Astrocyte (in vitro differentiated cells and primary cell): ENCODE results near the gene SPO11. TPM values are rescaled to one million over a fixed set of nuclear protein-coding genes. Genes with fewer than 3 reads are reported as not detected.

Source experiments
- DNase-seq: peaks from one replicate; pipeline ENCODE4 v3.0.0-alpha.2; 2010; ENCODE audit warnings: low read depth
- FAIRE-seq: peaks from 2 replicates; lab custom pipeline; 2011; peaks lifted over from hg19 to GRCh38; lab: Jason Lieb, UNC
- H2AFZ ChIP-seq: 2 replicates; pipeline ENCODE4 v1.6.0; 2012; ENCODE audit warnings: low read depth, low read length, inconsistent platforms
- H3K27ac ChIP-seq: 2 replicates; pipeline ENCODE4 v1.5.1; 2011; ENCODE audit warnings: low read depth, low read length, inconsistent platforms
- H3K27me3 ChIP-seq: 2 replicates; pipeline ENCODE4 v1.6.0; 2011; ENCODE audit warnings: low read length, inconsistent platforms; ENCODE audit not compliant: insufficient read depth
- H3K36me3 ChIP-seq: 2 replicates; pipeline ENCODE4 v1.5.1; 2011; ENCODE audit warnings: low read length, inconsistent platforms; ENCODE audit not compliant: insufficient read depth
- H3K4me1 ChIP-seq: 2 replicates; pipeline ENCODE4 v1.5.1; 2011; ENCODE audit warnings: low read length, inconsistent platforms; ENCODE audit not compliant: insufficient read depth
- H3K4me2 ChIP-seq: 2 replicates; pipeline ENCODE4 v1.6.0; 2012; ENCODE audit warnings: low read length, inconsistent platforms
- H3K4me3 ChIP-seq: 2 replicates; pipeline ENCODE4 v1.5.1; 2011; ENCODE audit warnings: low read depth, mild to moderate bottlenecking, low read length, inconsistent platforms; ENCODE audit not compliant: insufficient read depth
- H3K79me2 ChIP-seq: 2 replicates; pipeline ENCODE4 v1.6.0; 2012; ENCODE audit warnings: mild to moderate bottlenecking, low read length, inconsistent platforms; ENCODE audit not compliant: insufficient read depth
- H3K9ac ChIP-seq: 2 replicates; pipeline ENCODE4 v1.6.0; 2012; ENCODE audit warnings: mild to moderate bottlenecking, low read length, inconsistent platforms
- H3K9me3 ChIP-seq: 2 replicates; pipeline ENCODE4 v1.5.1; 2012; ENCODE audit warnings: low read depth, mild to moderate bottlenecking, low read length, inconsistent platforms; ENCODE audit not compliant: insufficient read depth
- H4K20me1 ChIP-seq: 2 replicates; pipeline ENCODE4 v1.6.0; 2012; ENCODE audit warnings: low read length, inconsistent platforms; ENCODE audit not compliant: insufficient read depth
- H3K27ac Mint-ChIP-seq: one replicate; pipeline ENCODE4 v1.8.0; 2021; ENCODE audit warnings: mild to moderate bottlenecking, mixed read lengths; ENCODE audit not compliant: unreplicated experiment
- H3K27me3 Mint-ChIP-seq: one replicate; pipeline ENCODE4 v1.8.0; 2021; ENCODE audit warnings: low read depth, mixed read lengths; ENCODE audit not compliant: unreplicated experiment
- H3K36me3 Mint-ChIP-seq: one replicate; pipeline ENCODE4 v1.8.0; 2021; ENCODE audit warnings: low read depth, mixed read lengths; ENCODE audit not compliant: unreplicated experiment
- H3K4me1 Mint-ChIP-seq: one replicate; pipeline ENCODE4 v1.8.0; 2021; ENCODE audit warnings: low read depth, mixed read lengths; ENCODE audit not compliant: unreplicated experiment
- H3K4me3 Mint-ChIP-seq: one replicate; pipeline ENCODE4 v1.8.0; 2021; ENCODE audit warnings: mild to moderate bottlenecking, moderate library complexity, mixed read lengths; ENCODE audit not compliant: unreplicated experiment
- H3K9me3 Mint-ChIP-seq: one replicate; pipeline ENCODE4 v1.8.0; 2021; ENCODE audit warnings: mild to moderate bottlenecking, mixed read lengths; ENCODE audit not compliant: unreplicated experiment
- CTCF ChIP-seq: IDR thresholded peaks from 2 replicates; pipeline ENCODE4 v1.5.1; 2011; ENCODE audit warnings: low read depth, mild to moderate bottlenecking, inconsistent platforms, low read length, moderate library complexity; ENCODE audit not compliant: insufficient read depth
- EZH2 ChIP-seq: IDR thresholded peaks from 2 replicates; pipeline ENCODE4 v1.6.1; 2012; ENCODE audit warnings: mild to moderate bottlenecking, low read length, inconsistent platforms; ENCODE audit not compliant: insufficient read depth
- total RNA-seq: library from RNA; stranded (reverse); gene quantifications from 2 replicates; pipeline ENCODE4 v1.2.1, GENCODE V29; 2021

The SPO11 gene
- total RNA-seq, 1 donor from 2014 or later = not detected

- H3K27me3 ChIP-seq = no peaks in the 10 kb centered on the region
- Mint-ChIP-seq H3K9me3 (no peaks in the 10 kb centered on the region), H3K4me3 (no peak overlapping the region), H3K27ac (no peak overlapping the region), H3K4me1 (peaks cover 6% of the 10 kb centered on the region), H3K27me3 (no peaks in the 10 kb centered on the region), H3K36me3 (peaks cover 8% of the 10 kb centered on the region)
- peaks cover 2% of the 10 kb centered on the region for H4K20me1 ChIP-seq
- DNase-seq = no peak
- peaks cover 4% of the 10 kb centered on the region for H3K36me3 ChIP-seq
- H3K4me1 ChIP-seq = peaks cover 6% of the 10 kb centered on the region
- H3K79me2 ChIP-seq = no peaks in the 10 kb centered on the region
- H2AFZ ChIP-seq = no peak overlapping the region
- H3K9me3 ChIP-seq = no peaks in the 10 kb centered on the region
- H3K27ac ChIP-seq = no peak overlapping the region
- H3K4me3 ChIP-seq = no peak overlapping the region
- FAIRE-seq = no peak
- TF ChIP-seq CTCF (no peak), EZH2 (no peak)
- no peak overlapping the region for H3K9ac ChIP-seq
- no peak overlapping the region for H3K4me2 ChIP-seq
Measured at GRCh38 chr20:57384953-57385761, 55.6 kb downstream of the SPO11 start.

GRCh38 chr20:57385940-57386339, 56.3 kb downstream of the SPO11 start:
- Histone ChIP-seq H4K20me1 (no peaks in the 10 kb centered on the region), H3K9me3 (no peaks in the 10 kb centered on the region), H3K4me2 (no peak overlapping the region), H3K4me1 (peaks cover 6% of the 10 kb centered on the region), H3K9ac (no peak overlapping the region), H3K79me2 (no peaks in the 10 kb centered on the region), H3K27me3 (no peaks in the 10 kb centered on the region), H3K4me3 (no peak overlapping the region), H3K36me3 (no peaks in the 10 kb centered on the region), H2AFZ (no peak overlapping the region), H3K27ac (no peak overlapping the region)
- no peaks in the 10 kb centered on the region for H3K27me3 Mint-ChIP-seq
- H3K36me3 Mint-ChIP-seq = peaks cover 10% of the 10 kb centered on the region
- DNase-seq (no peak), FAIRE-seq (no peak)
- H3K4me3 Mint-ChIP-seq = no peak overlapping the region
- TF ChIP-seq CTCF = no peak
- no peak for TF ChIP-seq EZH2
- H3K27ac Mint-ChIP-seq = no peak overlapping the region
- peaks cover 8% of the 10 kb centered on the region for H3K4me1 Mint-ChIP-seq
- H3K9me3 Mint-ChIP-seq = no peaks in the 10 kb centered on the region

GRCh38 chr20:57386762-57387161, 57.2 kb downstream of the SPO11 start:
- no peak overlapping the region for H3K4me3 ChIP-seq
- no peak overlapping the region for H3K27ac Mint-ChIP-seq
- FAIRE-seq = no peak
- no peaks in the 10 kb centered on the region for H3K27me3 Mint-ChIP-seq
- DNase-seq = no peak
- H3K27me3 ChIP-seq = no peaks in the 10 kb centered on the region
- no peaks in the 10 kb centered on the region for H3K9me3 ChIP-seq
- no peak overlapping the region for H3K27ac ChIP-seq
- peaks cover 2% of the 10 kb centered on the region for H3K79me2 ChIP-seq
- H3K4me3 Mint-ChIP-seq = no peak overlapping the region
- TF ChIP-seq EZH2 = no peak
- TF ChIP-seq CTCF = no peak
- H3K4me1 Mint-ChIP-seq = peaks cover 8% of the 10 kb centered on the region
- H3K4me2 ChIP-seq = no peak overlapping the region
- no peak overlapping the region for H3K9ac ChIP-seq
- no peaks in the 10 kb centered on the region for H3K9me3 Mint-ChIP-seq
- peaks cover 10% of the 10 kb centered on the region for H3K36me3 Mint-ChIP-seq
- H2AFZ ChIP-seq = no peak overlapping the region
- H3K4me1 ChIP-seq = peaks cover 6% of the 10 kb centered on the region
- no peaks in the 10 kb centered on the region for H3K36me3 ChIP-seq
- no peaks in the 10 kb centered on the region for H4K20me1 ChIP-seq
